HG03280 (cell line): Measurements from ENCODE around the gene NEU1.
"Not testable (repeated sequence)": the region's sequence is repeated elsewhere in the genome, so short reads cannot be mapped to it uniquely, and the experiment has no call there.

Experiments used
- ATAC-seq: cut with Tn5 transposase; IDR thresholded peaks from one replicate; pipeline ENCODE4 v1.9.1; 2021; ENCODE audit warnings: mild to moderate bottlenecking, moderate library complexity; ENCODE audit not compliant: unreplicated experiment

The NEU1 gene

GRCh38 chr6:31862344-31863235, at the start of gene NEU1:
Gene NEU1, minus strand, starts transcription at chr6:31862821. Its CDS starts 45 bp downstream, at chr6:31862776.
- peak; percentile 95 for ATAC-seq

GRCh38 chr6:31911826-31912585, 49.4 kb upstream of the NEU1 start:
- no peak for ATAC-seq

- ATAC-seq: not testable (repeated sequence)
These were observed 46.7 kb upstream of the NEU1 start for GRCh38 chr6:31909298-31909697.

GRCh38 chr6:31908791-31909190, 46.2 kb upstream of the NEU1 start:
- ATAC-seq: peak; percentile 83

GRCh38 chr6:31908255-31908654, 45.6 kb upstream of the NEU1 start:
- not testable (repeated sequence) for ATAC-seq

- no peak for ATAC-seq
These were observed 44.7 kb upstream of the NEU1 start for GRCh38 chr6:31907158-31907813.

- not testable (repeated sequence) for ATAC-seq
These were observed 44.1 kb upstream of the NEU1 start for GRCh38 chr6:31906727-31907126.

GRCh38 chr6:31906122-31906521, 43.5 kb upstream of the NEU1 start:
- ATAC-seq: no peak

- no peak for ATAC-seq
These were observed 42.4 kb upstream of the NEU1 start for GRCh38 chr6:31905041-31905440.

GRCh38 chr6:31903957-31904356, 41.3 kb upstream of the NEU1 start:
- no peak for ATAC-seq

- peak; percentile 54 for ATAC-seq
These were observed 39.5 kb upstream of the NEU1 start, which contains the start of gene ZBTB12 for GRCh38 chr6:31901953-31902643. Gene ZBTB12, minus strand, starts transcription at chr6:31902086. Its CDS starts 781 bp downstream, at chr6:31901305.

GRCh38 chr6:31901415-31901952, 38.9 kb upstream of the NEU1 start:
- ATAC-seq: no peak

- no peak for ATAC-seq
These were observed 38.3 kb upstream of the NEU1 start for GRCh38 chr6:31900917-31901414.

GRCh38 chr6:31899882-31900722, 37.5 kb upstream of the NEU1 start:
- ATAC-seq: no peak

- ATAC-seq: no peak
These were observed 36.6 kb upstream of the NEU1 start for GRCh38 chr6:31899215-31899614.

- no peak for ATAC-seq
These were observed 35.9 kb upstream of the NEU1 start for GRCh38 chr6:31898383-31899011.

GRCh38 chr6:31897612-31898382, 35.2 kb upstream of the NEU1 start, which contains the start of gene EHMT2:
Gene EHMT2, minus strand, starts transcription at chr6:31897698. Its CDS starts 21 bp downstream, at chr6:31897677.
- ATAC-seq: peak; percentile 62
